Right cardiac atrium (tissue), 5 donors: Measurements from ENCODE around the gene FANCG. TPM values are rescaled to one million over a fixed set of nuclear protein-coding genes. Genes with fewer than 3 reads are reported as not detected.

Source experiments
- ATAC-seq, 2 donors: fragments of 200-7000 bp; cut with Tn5 transposase; one replicate each; pipeline versions ENCODE4 v1.8.0 to v1.9.1; 2020; ENCODE audit warnings: moderate library complexity in 2 of 2, mild to moderate bottlenecking in 1 of 2
- DNase-seq, 3 donors: peaks; one replicate each; pipeline ENCODE4 v3.0.0-alpha.2; 2020
- H3K27ac ChIP-seq: one replicate; pipeline ENCODE4 v1.5.1; 2013; ENCODE audit warnings: mild to moderate bottlenecking, low read length, control low read depth, moderate library complexity
- H3K27me3 ChIP-seq: one replicate; pipeline ENCODE4 v1.6.1; 2013; ENCODE audit not compliant: control insufficient read depth, insufficient read depth
- H3K4me1 ChIP-seq: one replicate; pipeline ENCODE4 v1.6.1; 2013; ENCODE audit warnings: low read length; ENCODE audit not compliant: control insufficient read depth, insufficient read depth
- H3K4me3 ChIP-seq: one replicate; pipeline ENCODE4 v1.5.1; 2013; ENCODE audit warnings: low read length, control low read depth
- H3K9me3 ChIP-seq: one replicate; pipeline ENCODE4 v1.6.1; 2013; ENCODE audit warnings: low read length; ENCODE audit not compliant: control insufficient read depth
- WGBS: extraction: QIAGEN DNeasy Blood & Tissue Kit; methylation state at CpG from one replicate; pipeline ENCODE4 v1.1.7; 2013; 5-methylcytosine and 5-hydroxymethylcytosine counted together
- intact Hi-C, 4 donors: fragments of 100-400 bp; cut with DNase I; formaldehyde crosslinking; loops; one replicate each; pipeline versions ENCODE4 v1.11.0 to v1.14.0; 2022 to 2023
- polyA plus RNA-seq: library from polyadenylated mRNA; stranded (reverse); fragments of 200-250 nt; gene quantifications from one replicate; pipeline ENCODE4 v1.2.3, GENCODE V29; 2013
- total RNA-seq, 4 donors: library from RNA; stranded (reverse); fragmentation: NEBNext Ultra II Directional; extraction: Animal tissue kit (Norgen Biotek cat#: 25700); gene quantifications; one replicate each; pipeline ENCODE4 v1.2.1, GENCODE V29; 2021
- donor health status: healthy with polysubstance abuse.
- donor health status: DM: no; HTN: yes; CAD: no.
- donor health status: DM: no; HTN: no; CAD: no.
- donor health status: DM: no; HTN: yes; CAD: no; lungs with severe emphysema.
- donor health status: DM: yes; HTN: yes; CAD: no.

Gene FANCG
- total and polyA plus RNA-seq, 5 donors = 2.1 to 8.8 (median 4.7) TPM

DNA sequence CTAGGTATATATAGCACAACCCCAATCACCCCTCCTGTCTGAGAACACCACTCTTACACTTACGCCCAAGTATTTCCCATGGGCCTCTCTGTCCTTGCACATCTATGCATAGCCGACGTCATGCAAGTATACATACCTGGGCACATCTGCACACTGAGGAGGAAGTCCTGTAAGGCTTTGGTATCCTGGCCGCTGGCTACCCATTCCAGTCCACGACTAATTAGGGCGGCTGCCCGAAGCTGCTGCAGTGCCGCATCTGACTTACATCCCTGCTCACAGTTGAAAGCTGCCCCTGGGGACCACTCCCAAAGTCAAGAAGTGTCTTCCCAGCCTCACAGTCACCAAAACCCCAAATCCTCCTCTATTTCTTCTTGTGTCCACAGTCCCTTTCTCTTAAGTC is 5.0 kb downstream of the FANCG start:
- Histone ChIP-seq H3K4me3 (no peak overlapping the region), H3K27me3 (no peaks in the 10 kb centered on the region), H3K4me1 (peaks cover 9% of the 10 kb centered on the region), H3K27ac (no peak overlapping the region), H3K9me3 (no peaks in the 10 kb centered on the region)
- WGBS = 94% methylated on average over 8 of the region's 8 CpGs
- DNase-seq = no peak
- intact Hi-C loops = no loop called here
- no peak for ATAC-seq

DNA sequence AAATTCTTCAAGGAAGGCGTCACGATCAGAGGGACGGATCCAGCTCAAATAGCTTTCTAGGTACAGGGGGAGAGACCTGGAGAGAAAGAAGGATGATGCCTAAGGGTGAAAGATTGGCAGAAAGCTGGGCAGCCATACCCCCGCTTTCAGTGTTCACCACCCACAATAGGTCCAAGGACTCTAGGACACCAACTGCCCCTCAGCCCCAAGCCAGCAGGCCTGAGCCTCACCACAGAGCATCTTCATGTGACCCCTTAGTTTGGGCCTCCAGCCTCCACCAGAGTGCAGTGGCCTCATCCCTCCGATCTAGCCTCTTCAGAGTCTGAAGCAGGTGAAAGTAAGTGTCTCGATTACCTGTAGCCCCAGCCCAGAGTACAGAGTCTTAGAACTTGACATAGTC is 5.6 kb downstream of the FANCG start:
- 91% methylated on average over 6 of the region's 6 CpGs for WGBS
- ATAC-seq = no peak
- Histone ChIP-seq H3K4me3 (no peak overlapping the region), H3K4me1 (peaks cover 9% of the 10 kb centered on the region), H3K27me3 (no peaks in the 10 kb centered on the region), H3K9me3 (no peaks in the 10 kb centered on the region), H3K27ac (no peak overlapping the region)
- intact Hi-C loops = no loop called here
- DNase-seq = no peak

- no peaks in the 10 kb centered on the region for H3K9me3 ChIP-seq
- H3K27ac ChIP-seq = no peak overlapping the region
- H3K4me3 ChIP-seq = no peak overlapping the region
- DNase-seq (no peak), ATAC-seq (no peak)
- no peaks in the 10 kb centered on the region for H3K27me3 ChIP-seq
- peaks cover 12% of the 10 kb centered on the region for H3K4me1 ChIP-seq
- 92% methylated on average over 2 of the region's 2 CpGs for WGBS
- intact Hi-C loops = no loop called here
Observed at GRCh38 chr9:35073279-35073612, 6.5 kb downstream of the FANCG start.

GRCh38 chr9:35072461-35073278 is 7.1 kb downstream of the FANCG start, which contains the start of gene VCP:
VCP (minus strand) TSS chr9:35072625; CDS start chr9:35072353, 272 bp downstream.
- no peaks in the 10 kb centered on the region for H3K9me3 ChIP-seq
- H3K4me1 ChIP-seq = peaks cover 14% of the 10 kb centered on the region
- H3K4me3 ChIP-seq = peak within 1 kb of the TSS; percentile 91
- intact Hi-C loops = no loop called here
- 5% methylated on average over 54 of the region's 54 CpGs for WGBS
- no peaks in the 10 kb centered on the region for H3K27me3 ChIP-seq
- peak within 1 kb of the TSS; percentile 99 for H3K27ac ChIP-seq
- DNase-seq = peak; percentile 98 to 99 (median 99)
- peak; percentile 94 to 96 for ATAC-seq

DNA sequence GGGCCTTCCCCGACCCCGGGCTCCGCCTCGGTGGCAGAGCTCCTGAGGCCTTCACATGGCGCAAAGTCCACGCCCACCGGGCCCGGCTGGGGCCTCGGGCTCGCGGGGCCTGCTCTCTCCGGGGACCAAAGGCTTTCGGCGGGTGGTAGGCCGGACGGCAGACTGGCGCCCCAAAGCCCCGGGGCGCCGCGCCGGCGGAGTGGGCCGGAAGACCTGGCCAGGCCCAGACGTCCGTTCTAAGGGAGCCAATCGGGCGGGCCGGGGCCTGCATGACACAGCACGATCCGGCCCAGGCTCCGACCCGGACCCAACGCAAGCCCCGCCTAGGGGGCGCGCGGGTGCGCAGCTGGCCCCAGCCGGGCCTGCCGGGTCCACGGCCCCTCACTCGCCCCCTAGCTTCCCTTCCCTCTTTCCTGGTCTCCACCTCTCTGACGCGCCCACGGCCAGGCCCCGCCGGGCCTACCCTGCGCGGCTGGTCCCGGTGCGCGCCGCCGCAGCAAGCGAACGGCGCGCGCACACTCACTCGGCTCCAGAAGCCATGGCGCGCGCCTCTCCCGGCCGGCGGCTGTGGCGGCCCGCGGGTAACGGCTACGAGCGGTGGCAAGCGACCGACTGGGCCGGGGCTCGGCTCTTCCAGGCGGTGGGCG is 7.8 kb downstream of the FANCG start:
- DNase-seq (peak; percentile 90 to 96 (median 94)), ATAC-seq (peak; percentile 87 to 88)
- Histone ChIP-seq H3K27me3 (no peaks in the 10 kb centered on the region), H3K9me3 (no peaks in the 10 kb centered on the region), H3K4me1 (peaks cover 14% of the 10 kb centered on the region), H3K4me3 (peak overlapping the region; percentile 91), H3K27ac (peak overlapping the region; percentile 99)
- intact Hi-C loops = no loop called here
- under 1% methylated on average over 79 of the region's 79 CpGs for WGBS

DNA sequence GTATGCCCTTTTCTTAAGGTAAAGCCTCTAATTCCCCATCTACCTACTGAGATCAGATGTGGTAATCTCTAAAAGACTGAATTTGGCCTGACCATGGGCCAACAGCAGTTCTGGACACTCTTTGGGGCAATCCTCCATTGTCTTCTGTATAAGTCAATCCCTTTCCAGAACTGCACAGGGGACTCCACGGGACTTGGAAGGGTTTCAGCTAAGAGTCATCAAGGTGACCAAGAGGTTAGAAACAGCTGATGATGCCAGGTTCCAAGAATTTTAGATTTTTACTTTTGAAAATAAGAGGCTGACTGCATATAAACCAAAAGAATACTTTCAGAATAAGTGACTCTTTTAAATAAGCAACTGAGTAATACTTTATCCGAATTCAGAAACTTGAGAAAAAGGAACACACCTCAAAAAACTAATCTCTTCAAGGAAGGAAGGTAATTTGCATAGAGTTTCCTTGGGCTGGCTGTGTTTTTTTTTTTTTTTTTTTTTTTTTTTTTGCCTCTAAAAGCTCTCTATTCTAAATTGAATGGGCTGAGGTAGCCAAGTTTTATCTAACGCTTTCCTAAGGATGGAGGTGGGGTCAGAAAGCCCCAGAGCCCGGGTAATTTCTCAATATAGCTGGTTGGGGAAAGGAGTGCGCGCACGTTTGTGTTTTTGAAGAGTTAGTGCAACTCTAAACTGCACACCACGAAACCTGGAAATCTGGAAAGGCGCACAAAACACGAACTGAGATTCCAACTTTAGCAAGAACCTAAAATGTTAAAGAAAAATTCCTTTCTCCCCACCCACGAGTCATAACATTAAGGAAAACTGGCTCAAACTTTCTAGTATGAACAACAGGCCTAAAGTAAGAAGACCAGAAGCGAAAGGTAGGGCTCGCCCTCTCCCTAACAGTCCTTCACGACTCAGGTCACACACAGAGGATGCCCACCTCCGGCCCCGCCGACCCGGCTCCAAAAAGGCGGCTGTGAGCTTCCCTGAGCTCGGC is 8.6 kb downstream of the FANCG start:
- ATAC-seq = peak in 1 of 2 donors; percentile 10
- Histone ChIP-seq H3K9me3 (no peaks in the 10 kb centered on the region), H3K27ac (peak overlapping the region; percentile 99), H3K4me3 (peak overlapping the region; percentile 91), H3K4me1 (peaks cover 14% of the 10 kb centered on the region), H3K27me3 (no peaks in the 10 kb centered on the region)
- intact Hi-C loops = no loop called here
- WGBS = under 1% methylated on average over 20 of the region's 20 CpGs
- no peak for DNase-seq

DNA sequence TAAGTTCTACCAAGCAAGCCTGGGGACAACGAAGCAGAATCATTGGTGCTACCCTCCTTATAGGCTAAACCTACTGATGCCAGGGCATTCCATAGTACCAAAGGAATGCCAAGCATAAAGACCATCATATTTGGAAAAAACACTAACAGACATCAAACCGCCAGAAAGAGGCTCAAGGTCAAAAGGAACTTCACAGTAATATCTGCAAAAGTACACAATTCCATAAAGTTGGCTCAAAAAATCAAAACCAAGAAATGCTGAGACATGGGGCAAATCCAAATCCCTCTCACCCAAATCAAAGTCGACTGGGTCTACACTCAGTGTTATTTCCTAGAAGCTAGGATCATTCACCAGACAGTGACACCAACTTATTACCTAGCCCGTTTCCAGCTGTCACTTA is 10.7 kb downstream of the FANCG start:
- Histone ChIP-seq H3K9me3 (no peaks in the 10 kb centered on the region), H3K27ac (peak overlapping the region; percentile 30), H3K4me3 (no peak overlapping the region), H3K27me3 (no peaks in the 10 kb centered on the region), H3K4me1 (peaks cover 14% of the 10 kb centered on the region)
- WGBS = 67% methylated on average over 4 of the region's 4 CpGs
- intact Hi-C loops = loop anchor here in 1 of 4 donors (10.0 kb wide), 1 partner anchor 64 kb away; no protein-coding TSS in a partner anchor
- ATAC-seq (no peak), DNase-seq (no peak)

DNA sequence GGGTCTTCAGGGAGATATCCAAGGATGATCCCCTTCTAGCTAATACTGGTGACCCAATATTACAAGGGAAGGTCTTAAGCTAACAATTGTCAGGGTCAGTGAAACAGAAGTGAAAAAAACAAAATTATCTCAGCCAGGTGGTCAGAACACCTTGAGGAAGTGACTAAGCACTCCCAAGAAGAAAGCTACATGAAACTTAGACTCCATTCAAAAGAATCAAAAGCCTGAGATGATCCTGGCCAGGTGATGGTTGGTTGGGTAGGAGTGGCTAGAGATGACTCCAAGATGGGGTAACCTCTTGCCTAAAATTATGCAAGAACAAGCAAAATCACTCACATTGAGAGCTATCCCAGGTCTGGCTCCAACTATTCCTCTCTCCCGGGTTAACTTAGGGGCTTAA is 12.7 kb downstream of the FANCG start:
- Histone ChIP-seq H3K4me3 (no peak overlapping the region), H3K27ac (no peak overlapping the region), H3K4me1 (peaks cover 14% of the 10 kb centered on the region), H3K27me3 (no peaks in the 10 kb centered on the region), H3K9me3 (no peaks in the 10 kb centered on the region)
- DNase-seq = no peak
- 88% methylated on average over 1 of the region's 1 CpG for WGBS
- ATAC-seq = no peak
- intact Hi-C loops = loop anchor here in 1 of 4 donors (10.0 kb wide), 1 partner anchor 62 kb away; no protein-coding TSS in a partner anchor

DNA sequence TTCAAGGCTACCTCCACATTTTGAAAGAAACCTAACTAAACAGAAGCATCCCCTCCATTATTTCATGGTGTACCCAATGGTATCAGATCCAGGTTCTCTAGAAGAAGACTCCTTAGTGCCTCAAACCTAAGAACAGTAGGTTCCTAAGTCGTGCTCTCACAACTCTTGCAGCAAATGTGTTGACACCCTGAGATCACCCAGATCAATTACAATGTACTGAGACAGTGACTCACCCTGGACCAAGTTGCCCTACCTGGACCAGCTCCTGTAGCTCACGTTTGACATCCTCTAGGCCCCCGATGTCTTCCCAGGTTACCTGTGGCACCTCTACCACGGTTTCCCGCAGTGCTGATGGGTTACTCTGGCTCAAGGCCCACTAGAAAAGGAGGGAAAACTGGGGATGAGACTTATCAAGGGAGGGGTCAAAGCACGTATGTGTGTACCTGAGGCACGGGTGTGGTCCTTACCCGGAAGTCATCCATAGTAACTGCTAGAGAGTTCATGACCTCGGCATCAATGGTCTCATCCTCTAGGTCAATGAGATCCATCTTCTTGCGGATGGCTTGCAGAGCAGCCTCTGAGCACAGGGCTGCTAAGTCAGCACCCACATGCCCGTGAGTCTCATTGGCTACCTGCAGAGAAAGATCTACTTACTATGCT is 19.1 kb downstream of the FANCG start:
- no peak for ATAC-seq
- no peak overlapping the region for H3K27ac ChIP-seq

DNA sequence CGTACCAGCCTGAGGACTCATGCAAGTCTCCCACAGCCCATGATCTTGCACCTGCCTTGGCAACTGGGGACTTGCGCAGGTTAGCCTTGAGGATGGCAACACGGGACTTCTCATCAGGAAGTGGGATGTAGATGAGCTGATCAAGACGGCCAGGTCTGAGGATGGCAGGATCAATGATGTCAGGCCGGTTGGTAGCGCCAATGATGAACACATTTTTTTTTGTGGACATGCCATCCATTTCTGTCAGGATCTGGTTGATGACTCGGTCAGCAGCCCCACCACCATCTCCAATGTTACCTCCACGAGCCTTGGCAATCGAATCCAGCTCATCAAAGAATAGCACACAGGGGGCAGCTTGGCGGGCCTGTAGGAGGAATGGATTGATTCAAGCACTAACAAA is 20.3 kb downstream of the FANCG start:
- H3K9me3 ChIP-seq = no peaks in the 10 kb centered on the region
- no peak overlapping the region for H3K4me3 ChIP-seq
- no peaks in the 10 kb centered on the region for H3K27me3 ChIP-seq
- no peak for ATAC-seq
- WGBS = 92% methylated on average over 10 of the region's 10 CpGs
- no peak for DNase-seq
- intact Hi-C loops = loop anchor here in 1 of 4 donors (10.0 kb wide), 1 partner anchor 165 kb away; a partner anchor contains a TSS
- H3K4me1 ChIP-seq = no peaks in the 10 kb centered on the region
- H3K27ac ChIP-seq = no peak overlapping the region

More for the DNA sequence above, 19.1 kb downstream of the FANCG start:
- 93% methylated on average over 11 of the region's 11 CpGs for WGBS
- Histone ChIP-seq H3K4me1 (no peaks in the 10 kb centered on the region), H3K9me3 (no peaks in the 10 kb centered on the region), H3K27me3 (no peaks in the 10 kb centered on the region), H3K4me3 (no peak overlapping the region)
- no peak for DNase-seq
- intact Hi-C loops = loop anchor here in 1 of 4 donors (10.0 kb wide), 1 partner anchor 56 kb away; no protein-coding TSS in a partner anchor
